ENCODE data around the gene STAM2.
"Not testable (repeated sequence)": the region's sequence is repeated elsewhere in the genome, so short reads cannot be mapped to it uniquely, and the experiment has no call there.

STAM2 gene

GRCh38 chr2:152162141-152162540 lies 13.4 kb downstream of the STAM2 start:
- in situ Hi-C loops (cut with MboI; ENCODE audit: low pct_unique_long_range_greater_than_20kb, low sequenced_read_pairs, unreplicated experiment), result loop anchor here (10.0 kb wide), 1 partner anchor 117 kb away; no protein-coding TSS in a partner anchor
- no peak for DNase-seq (ENCODE audit: low spot score)
- no peak for TF ChIP-seq CTCF (IDR thresholded peaks at IDR 0.05; ENCODE audit: extremely low read depth, insufficient read depth, missing control alignments)

- TF ChIP-seq CTCF (IDR thresholded peaks at IDR 0.05; ENCODE audit: extremely low read depth, insufficient read depth, missing control alignments), result no peak
- in situ Hi-C loops (cut with MboI; ENCODE audit: low pct_unique_long_range_greater_than_20kb, low sequenced_read_pairs, unreplicated experiment), result loop anchor here (10.0 kb wide), 1 partner anchor 117 kb away; no protein-coding TSS in a partner anchor
Observed at GRCh38 chr2:152161598-152161997, 14.0 kb downstream of the STAM2 start.

GRCh38 chr2:152160378-152160777 lies 15.2 kb downstream of the STAM2 start:
- not testable (repeated sequence) for DNase-seq (ENCODE audit: low spot score)
- in situ Hi-C loops (cut with MboI; ENCODE audit: low pct_unique_long_range_greater_than_20kb, low sequenced_read_pairs, unreplicated experiment), result loop anchor here (10.0 kb wide), 1 partner anchor 116 kb away; no protein-coding TSS in a partner anchor

More at GRCh38 chr2:152161598-152161997, 14.0 kb downstream of the STAM2 start:
- no peak for DNase-seq (ENCODE audit: low spot score)

GRCh38 chr2:152157253-152157652 lies 18.3 kb downstream of the STAM2 start:
- in situ Hi-C loops (cut with MboI; ENCODE audit: low pct_unique_long_range_greater_than_20kb, low sequenced_read_pairs, unreplicated experiment), result no loop called here
- DNase-seq (ENCODE audit: low spot score), result no peak
- no peak for TF ChIP-seq CTCF (IDR thresholded peaks at IDR 0.05; ENCODE audit: extremely low read depth, insufficient read depth, missing control alignments)

- no peak for TF ChIP-seq CTCF (IDR thresholded peaks at IDR 0.05; ENCODE audit: extremely low read depth, insufficient read depth, missing control alignments)
- in situ Hi-C loops (cut with MboI; ENCODE audit: low pct_unique_long_range_greater_than_20kb, low sequenced_read_pairs, unreplicated experiment), result no loop called here
- DNase-seq (ENCODE audit: low spot score), result no peak
Observed at GRCh38 chr2:152155209-152155608, 20.4 kb downstream of the STAM2 start.

- no peak for TF ChIP-seq CTCF (IDR thresholded peaks at IDR 0.05; ENCODE audit: extremely low read depth, insufficient read depth, missing control alignments)
- in situ Hi-C loops (cut with MboI; ENCODE audit: low pct_unique_long_range_greater_than_20kb, low sequenced_read_pairs, unreplicated experiment), result no loop called here
- no peak for DNase-seq (ENCODE audit: low spot score)
Observed at GRCh38 chr2:152154462-152154861, 21.1 kb downstream of the STAM2 start.

- in situ Hi-C loops (cut with MboI; ENCODE audit: low pct_unique_long_range_greater_than_20kb, low sequenced_read_pairs, unreplicated experiment), result no loop called here
- no peak for TF ChIP-seq CTCF (IDR thresholded peaks at IDR 0.05; ENCODE audit: extremely low read depth, insufficient read depth, missing control alignments)
- peak; percentile 30 for DNase-seq (ENCODE audit: low spot score)
Observed at GRCh38 chr2:152134488-152135280, 40.9 kb downstream of the STAM2 start.
